GM12878 (cell line): ENCODE data around the gene DUOX1. TPM values are rescaled to one million over a fixed set of nuclear protein-coding genes. Genes with fewer than 3 reads are reported as not detected.

Experiments
- ATAC-seq: fragments of 200-7000 bp; cut with Tn5 transposase; 3 replicates; pipeline ENCODE4 v1.9.1; 2020; ENCODE audit warnings: mild to moderate bottlenecking, moderate library complexity
- BruUV-seq: library from RNA; stranded (reverse); fragments of 400-500 nt; replicated peaks from 2 replicates; lab custom pipeline; 2021; lab: Mats Ljungman, UMichigan
- CTCF ChIA-PET: fragments of 300-600 bp; sonication (Branson Sonifier 250); formaldehyde crosslinking; extraction: SDS; loops from one replicate; lab custom pipeline; 2021; ENCODE audit warnings: inconsistent platforms; lab: Yijun Ruan, JAX
- POLR2A ChIA-PET: fragments of 350-600 bp; formaldehyde crosslinking; extraction: SDS; loops from one replicate; lab custom pipeline; 2021; ENCODE audit warnings: inconsistent platforms; lab: Charles Lee
- RAD21 ChIA-PET: fragments of 300-600 bp; sonication (Branson Sonifier 250); formaldehyde crosslinking; loops from one replicate; lab custom pipeline; 2023; ENCODE audit warnings: antibody characterized with exemption; ENCODE audit not compliant: unreplicated experiment; lab: Charles Lee
- SMC1A ChIA-PET: fragments of 300-600 bp; sonication (Branson Sonifier 250); formaldehyde crosslinking; loops from one replicate; lab custom pipeline; 2023; ENCODE audit not compliant: unreplicated experiment, uncharacterized antibody; lab: Charles Lee
- DNase-seq: peaks from one replicate; pipeline ENCODE4 v3.0.0-alpha.2; 2011; ENCODE audit warnings: low read depth, low spot score
- FAIRE-seq: peaks from 3 replicates; lab custom pipeline; 2011; peaks lifted over from hg19 to GRCh38; lab: Jason Lieb, UNC
- H2AFZ ChIP-seq: 2 replicates; pipeline ENCODE4 v1.6.0; 2011; ENCODE audit warnings: low read depth, low read length, control low read depth; ENCODE audit not compliant: control insufficient read depth
- H3K27ac ChIP-seq: 2 replicates; pipeline ENCODE4 v1.5.1; 2011; ENCODE audit warnings: control low read depth; ENCODE audit not compliant: control insufficient read depth, insufficient read depth
- H3K27me3 ChIP-seq, 2 experiments: replicated peaks in 1 of 2; 2 replicates each; pipeline versions ENCODE4 v1.6.0 to v1.6.1; 2011; ENCODE audit warnings: low read length in 1 of 2; ENCODE audit not compliant: control insufficient read depth in 2 of 2, insufficient read depth in 2 of 2
- H3K36me3 ChIP-seq, 2 experiments: 2 replicates each; pipeline ENCODE4 v1.5.1; 2011; ENCODE audit warnings: low read length in 1 of 2; ENCODE audit not compliant: control insufficient read depth in 2 of 2, insufficient read depth in 2 of 2
- H3K4me1 ChIP-seq: 2 replicates; pipeline ENCODE4 v1.6.1; 2011; ENCODE audit warnings: mild to moderate bottlenecking, low read length, moderate library complexity, mixed read lengths; ENCODE audit not compliant: control insufficient read depth, insufficient read depth
- H3K4me2 ChIP-seq: 2 replicates; pipeline ENCODE4 v1.6.0; 2011; ENCODE audit warnings: control low read depth; ENCODE audit not compliant: control insufficient read depth, insufficient read depth
- H3K4me3 ChIP-seq: fragments of 200-600 bp; sonication (generic); 2 replicates; pipeline ENCODE4 v1.5.1; 2016
- H3K79me2 ChIP-seq: 2 replicates; pipeline ENCODE4 v1.6.0; 2011; ENCODE audit warnings: low read length; ENCODE audit not compliant: control insufficient read depth, insufficient read depth
- H3K9ac ChIP-seq: 2 replicates; pipeline ENCODE4 v1.8.0; 2011; ENCODE audit warnings: low read length, control low read depth, mixed read lengths; ENCODE audit not compliant: control insufficient read depth, insufficient read depth
- H3K9me3 ChIP-seq: replicated peaks from 3 replicates; pipeline ENCODE4 v1.5.1; 2011; ENCODE audit warnings: mild to moderate bottlenecking, low read length; ENCODE audit not compliant: control insufficient read depth, insufficient read depth
- H4K20me1 ChIP-seq: 2 replicates; pipeline ENCODE4 v1.6.0; 2011; ENCODE audit not compliant: control insufficient read depth, insufficient read depth
- CEBPZ ChIP-seq: fragments of 150-350 bp; IDR thresholded peaks from 2 replicates; pipeline ENCODE4 v1.6.1; 2016; ENCODE audit warnings: low read depth, low read length
- IRF4 ChIP-seq: IDR thresholded peaks from 2 replicates; pipeline ENCODE4 v1.6.1; 2011; ENCODE audit warnings: low read depth, low read length
- JUNB ChIP-seq: IDR thresholded peaks from 2 replicates; pipeline ENCODE4 v1.6.1; 2016; ENCODE audit warnings: antibody characterized with exemption, mild to moderate bottlenecking
- MAX ChIP-seq: IDR thresholded peaks from 2 replicates; pipeline ENCODE4 v1.6.1; 2012; ENCODE audit warnings: low read depth, low read length, improper control_type of control experiment
- RCOR1 ChIP-seq: conservative IDR thresholded peaks from 2 replicates; pipeline ENCODE4 v1.6.1; 2012; ENCODE audit warnings: low read depth, low read length, improper control_type of control experiment
- RELB ChIP-seq: fragments of 450-650 bp; IDR thresholded peaks from 2 replicates; pipeline ENCODE4 v1.6.1; 2017; ENCODE audit warnings: low read depth, mild to moderate bottlenecking, moderate library complexity
- SIX5 ChIP-seq: IDR thresholded peaks from 2 replicates; pipeline ENCODE4 v1.6.1; 2011; ENCODE audit warnings: mild to moderate bottlenecking, low read depth, low read length, moderate library complexity; ENCODE audit not compliant: severe bottlenecking
- SUPT20H ChIP-seq: IDR thresholded peaks from 2 replicates; pipeline ENCODE4 v1.6.1; 2011; ENCODE audit warnings: low read depth, mild to moderate bottlenecking, low read length, moderate library complexity, borderline replicate concordance; ENCODE audit not compliant: control insufficient read depth
- SUZ12 ChIP-seq: fragments of 200-600 bp; sonication (generic); IDR thresholded peaks from one replicate; pipeline ENCODE4 v1.6.1; 2018; ENCODE audit warnings: antibody characterized with exemption, mild to moderate bottlenecking; ENCODE audit not compliant: unreplicated experiment
- ZBTB33 ChIP-seq: fragments of 450-650 bp; IDR thresholded peaks from 2 replicates; pipeline ENCODE4 v1.6.1; 2017; ENCODE audit warnings: mild to moderate bottlenecking
- ZNF274 ChIP-seq: IDR thresholded peaks from one replicate; pipeline ENCODE4 v1.8.0; 2011; ENCODE audit not compliant: insufficient read length, insufficient read depth
- WGBS: methylation state at CpG from one replicate; pipeline ENCODE4 v1.1.6; 2016; ENCODE audit warnings: low lambda C conversion rate; ENCODE audit not compliant: insufficient replicate concordance, insufficient coverage; ENCODE audit errors: missing lambda C conversion rate; 5-methylcytosine and 5-hydroxymethylcytosine counted together
- in situ Hi-C: fragments of 300-500 bp; cut with MboI; formaldehyde crosslinking; loops from 9 replicates; pipeline ENCODE4 v1.14.3; 2018; ENCODE audit warnings: mixed read lengths
- intact Hi-C: fragments of 100-400 bp; cut with micrococcal nuclease; formaldehyde crosslinking; loops from one replicate; pipeline ENCODE4 v1.14.2; 2022; ENCODE audit not compliant: unreplicated experiment
- polyA plus RNA-seq, 11 experiments: library from polyadenylated mRNA; depleted of rRNA in 4 of 11; unstranded in 6 of 11; stranded (reverse) in 5 of 11; fragments of >200 nt; fragmentation: Nextera tagmentation in 4 of 11; fragmentation: Illumina TruSeq in 1 of 11; extraction: Ambion mirVana in 4 of 11; extraction: Trizol in 1 of 11; gene quantifications; 1 replicate in 1 of 11; 2 replicates in 10 of 11; pipeline versions ENCODE4 v1.2.1 to v1.2.3, GENCODE V29; 2011 to 2016; ENCODE audit warnings: inconsistent platforms in 2 of 11, missing spikeins in 2 of 11, low read depth in 1 of 11
- total RNA-seq, 4 experiments: library from RNA; depleted of rRNA in 3 of 4; stranded (reverse); fragments of >200 nt in 3 of 4; fragmentation: Illumina TruSeq in 1 of 4; extraction: Trizol in 1 of 4; gene quantifications; 2 replicates each; pipeline versions ENCODE4 v1.2.1 to v1.2.3, GENCODE V29; 2013 to 2021

Gene DUOX1
- total and polyA plus RNA-seq, 10 of the 15 experiments (the other 5 are each of a cell fraction or from before 2014, with no cell fraction given), result 0.02 to 2.1 (median 0.26) TPM; not detected in 3

- Histone ChIP-seq H3K4me1 (no peaks in the 10 kb centered on the region; the same call in none of the 2 replicates), H3K9ac (peak overlapping the region; percentile 96), H3K79me2 (no peaks in the 10 kb centered on the region), H3K9me3 (no peaks in the 10 kb centered on the region), H2AFZ (peak overlapping the region; percentile 92), H3K27me3 (no peaks in the 10 kb centered on the region), H4K20me1 (no peaks in the 10 kb centered on the region), H3K4me3 (peak overlapping the region; percentile 86), H3K27ac (peak overlapping the region; percentile 95), H3K36me3 (no peaks in the 10 kb centered on the region), H3K4me2 (peak overlapping the region; percentile 98)
- ChIA-PET POLR2A (interaction anchor here (0.7 to 2.5 kb wide), 10 partner anchors 10 to 239 kb away, joined by 4 to 25 read pairs (median 6); partner anchors contain the start of gene SHF), CTCF (interaction anchor here (0.6 to 11.2 kb wide), 13 partner anchors 10 to 552 kb away, joined by 3 to 253 read pairs (median 6); partner anchors contain the start of gene SHF), RAD21 (interaction anchor here (0.6 to 8.2 kb wide), 9 partner anchors 12 to 321 kb away, joined by 3 to 104 read pairs (median 5); partner anchors contain the start of gene SHF), SMC1A (interaction anchor here (0.7 to 14.4 kb wide), 8 partner anchors 21 to 415 kb away, joined by 3 to 159 read pairs (median 10); a partner anchor contains a TSS)
- peak; percentile 66 for ATAC-seq
- peak; percentile 85 for FAIRE-seq
- DNase-seq, result peak; percentile 97
- in situ Hi-C loops, result loop anchor here (5.0 kb wide), 1 partner anchor 192 kb away; no protein-coding TSS in a partner anchor
- 2% methylated on average over 34 of the region's 34 CpGs for WGBS
- intact Hi-C loops, result loop anchor here (10.0 kb wide), 1 partner anchor 415 kb away; no protein-coding TSS in a partner anchor
- TSS peak; percentile 97 for BruUV-seq
- TF ChIP-seq RELB, result peak; percentile 73
- no peak for TF ChIP-seq MAX
- TF ChIP-seq JUNB, result no peak
- TF ChIP-seq IRF4, result peak; percentile 51; the same call in 1 of the 2 replicates
- TF ChIP-seq ZBTB33, result no peak
- no peak for TF ChIP-seq CEBPZ
- TF ChIP-seq SIX5, result no peak
- 0 out of 2 replicates have a peak, but pooled peaks have one; percentile 26 for TF ChIP-seq RCOR1
- TF ChIP-seq ZNF274, result no peak
- no peak for TF ChIP-seq SUZ12
- TF ChIP-seq SUPT20H, result no peak
These were observed 70.4 kb downstream of the DUOX1 start for GRCh38 chr15:45200001-45200798.
